ENCODE measurements around the gene LKAAEAR1. TPM values are rescaled to one million over a fixed set of nuclear protein-coding genes. Genes with fewer than 3 reads are reported as not detected.

The LKAAEAR1 gene
- total RNA-seq, 2 donors from 2014 or later = not detected

GRCh38 chr20:64077876-64078551 lies 6.2 kb downstream of the LKAAEAR1 start:
- DNase-seq (ENCODE audit: low spot score) = no peak
- Histone ChIP-seq H3K4me1 (peaks cover 0 to 48% of the 10 kb centered on the region in 2 donors), H3K4me3 (peak overlapping the region; percentile 72 to 84), H3K27me3 (no peaks in the 10 kb centered on the region), H3K36me3 (peaks cover 10% of the 10 kb centered on the region), H3K27ac (no peak overlapping the region), H3K9me3 (no peaks in the 10 kb centered on the region)
- TF ChIP-seq CTCF (IDR thresholded peaks at IDR 0.05) = no peak

- no peaks in the 10 kb centered on the region for H3K9me3 ChIP-seq
- H3K27ac ChIP-seq = no peak overlapping the region
- DNase-seq (ENCODE audit: low spot score) = no peak
- H3K36me3 ChIP-seq = peaks cover 14% of the 10 kb centered on the region
- no peaks in the 10 kb centered on the region for H3K27me3 ChIP-seq
- no peak for TF ChIP-seq CTCF (IDR thresholded peaks at IDR 0.05)
- H3K4me3 ChIP-seq = peak overlapping the region in 1 of 2 donors; percentile 16
- H3K4me1 ChIP-seq = peaks cover 0 to 43% of the 10 kb centered on the region in 2 donors
Observed at GRCh38 chr20:64077541-64077875, 6.7 kb downstream of the LKAAEAR1 start.

GRCh38 chr20:64077094-64077493 lies 7.1 kb downstream of the LKAAEAR1 start:
- no peak for DNase-seq (ENCODE audit: low spot score)
- peaks cover 16% of the 10 kb centered on the region for H3K36me3 ChIP-seq
- peaks cover 0 to 39% of the 10 kb centered on the region in 2 donors for H3K4me1 ChIP-seq
- no peaks in the 10 kb centered on the region for H3K9me3 ChIP-seq
- peak overlapping the region in 1 of 2 donors; percentile 16 for H3K4me3 ChIP-seq
- TF ChIP-seq CTCF (IDR thresholded peaks at IDR 0.05) = no peak
- H3K27ac ChIP-seq = no peak overlapping the region
- no peaks in the 10 kb centered on the region for H3K27me3 ChIP-seq

- no peak for DNase-seq (ENCODE audit: low spot score)
- Histone ChIP-seq H3K4me1 (peaks cover 0 to 33% of the 10 kb centered on the region in 2 donors), H3K36me3 (peaks cover 16% of the 10 kb centered on the region), H3K9me3 (no peaks in the 10 kb centered on the region), H3K27me3 (no peaks in the 10 kb centered on the region), H3K4me3 (no peak overlapping the region), H3K27ac (no peak overlapping the region)
- TF ChIP-seq CTCF (IDR thresholded peaks at IDR 0.05) = no peak
Observed at GRCh38 chr20:64076061-64076997, 7.9 kb downstream of the LKAAEAR1 start.

GRCh38 chr20:64075556-64075955 lies 8.6 kb downstream of the LKAAEAR1 start:
- peaks cover 16% of the 10 kb centered on the region for H3K36me3 ChIP-seq
- TF ChIP-seq CTCF (IDR thresholded peaks at IDR 0.05) = no peak
- no peaks in the 10 kb centered on the region for H3K27me3 ChIP-seq
- DNase-seq (ENCODE audit: low spot score) = no peak
- H3K27ac ChIP-seq = no peak overlapping the region
- no peaks in the 10 kb centered on the region for H3K9me3 ChIP-seq
- H3K4me1 ChIP-seq = peaks cover 0 to 32% of the 10 kb centered on the region in 2 donors
- H3K4me3 ChIP-seq = no peak overlapping the region
